HAP-1 (cell line): ENCODE results near the gene DNAJB6.

Experiments
- DNase-seq, 2 experiments: peaks; one replicate each; pipeline ENCODE4 v3.0.0-alpha.2; 2016 to 2020; ENCODE audit warnings: low spot score in 2 of 2
- H3K27me3 ChIP-seq: fragments of 250-450 bp; sonication (Bioruptor Pico); 2 replicates; pipeline ENCODE4 v1.5.1; 2020; ENCODE audit warnings: low read depth, mild to moderate bottlenecking, moderate library complexity
- H3K36me3 ChIP-seq: fragments of 250-450 bp; sonication (Bioruptor Pico); replicated peaks from 2 replicates; pipeline ENCODE4 v1.5.1; 2020; ENCODE audit warnings: mild to moderate bottlenecking
- H3K4me1 ChIP-seq: fragments of 250-450 bp; sonication (Bioruptor Pico); 2 replicates; pipeline ENCODE4 v1.5.1; 2020; ENCODE audit warnings: mild to moderate bottlenecking
- H3K4me3 ChIP-seq: fragments of 250-450 bp; sonication (Bioruptor Pico); 2 replicates; pipeline ENCODE4 v1.5.1; 2020; ENCODE audit warnings: mild to moderate bottlenecking, moderate library complexity
- H3K9me3 ChIP-seq: fragments of 250-450 bp; sonication (Bioruptor Pico); 2 replicates; pipeline ENCODE4 v1.5.1; 2020; ENCODE audit warnings: mild to moderate bottlenecking, moderate library complexity
- in situ Hi-C: fragments of 300-500 bp; cut with MboI; formaldehyde crosslinking; loops from 3 replicates; pipeline ENCODE4 v1.14.3; 2020; ENCODE audit warnings: low sequenced_read_pairs, inconsistent platforms, mixed read lengths

Gene DNAJB6

GRCh38 chr7:157460721-157461120 is 123.9 kb downstream of the DNAJB6 start:
- Histone ChIP-seq H3K36me3 (no peaks in the 10 kb centered on the region), H3K4me1 (no peaks in the 10 kb centered on the region), H3K27me3 (peaks cover 2% of the 10 kb centered on the region; the same call in 1 of the 2 replicates), H3K9me3 (no peaks in the 10 kb centered on the region), H3K4me3 (no peak overlapping the region)
- DNase-seq: no peak
- in situ Hi-C loops: no loop called here

DNA sequence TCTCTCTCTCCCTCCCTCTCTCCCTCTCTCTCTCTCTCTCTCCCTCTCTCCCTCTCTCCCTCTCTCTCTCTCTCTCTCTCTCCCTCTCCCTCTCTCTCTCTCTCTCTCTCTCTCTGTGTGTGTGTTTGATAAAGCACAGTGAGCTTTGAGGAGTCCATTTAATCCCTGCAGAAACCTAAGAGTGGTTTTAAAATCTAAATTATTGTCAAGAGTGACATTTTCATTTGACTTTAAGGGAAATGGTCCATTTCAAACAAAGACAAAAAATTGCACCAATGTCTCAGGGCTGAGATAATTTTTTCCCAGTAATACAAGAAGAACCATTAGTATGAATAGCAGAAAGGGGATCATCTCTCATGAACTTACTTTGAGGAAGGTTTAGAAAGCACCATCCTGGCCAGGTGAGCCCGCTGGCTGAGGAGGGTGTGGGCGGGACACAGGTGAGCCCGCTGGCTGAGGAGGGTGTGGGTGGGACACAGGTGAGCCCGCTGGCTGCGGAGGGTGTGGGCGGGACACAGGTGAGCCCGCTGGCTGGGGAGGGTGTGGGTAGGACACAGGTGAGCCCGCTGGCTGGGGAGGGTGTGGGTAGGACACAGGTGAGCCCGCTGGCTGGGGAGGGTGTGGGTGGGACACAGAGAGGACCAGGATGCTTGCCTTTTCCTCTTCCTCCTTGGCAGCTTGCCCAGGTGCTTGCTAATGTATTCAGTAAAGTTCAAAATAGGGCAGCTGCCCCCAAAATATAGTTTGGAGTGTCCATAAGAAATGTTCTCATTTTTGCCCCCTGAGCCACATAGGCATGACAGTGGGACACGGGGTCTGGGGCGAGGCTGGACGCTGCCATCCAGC is 125.0 kb downstream of the DNAJB6 start:
- in situ Hi-C loops: no loop called here

DNA sequence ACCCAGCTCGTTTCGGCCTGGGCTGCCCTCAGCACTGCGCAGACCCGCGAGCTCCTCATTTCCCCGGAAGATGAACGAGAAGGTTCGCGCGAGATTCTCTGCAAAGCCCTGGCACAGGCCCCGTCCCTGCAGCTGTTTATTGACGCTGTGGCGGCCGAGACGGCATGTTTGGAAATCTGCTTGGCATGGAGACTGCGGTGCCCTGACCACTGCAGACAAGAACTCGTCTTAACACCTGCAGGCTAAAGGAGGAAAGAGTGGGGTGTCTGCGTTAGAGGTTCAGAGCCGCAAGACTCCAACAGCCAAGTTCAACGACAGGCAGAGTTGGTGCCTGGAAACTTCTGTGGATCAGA is 125.6 kb downstream of the DNAJB6 start:
- in situ Hi-C loops: no loop called here
- Histone ChIP-seq H3K4me1 (no peaks in the 10 kb centered on the region), H3K27me3 (peaks cover 5% of the 10 kb centered on the region; the same call in 1 of the 2 replicates), H3K36me3 (no peaks in the 10 kb centered on the region), H3K4me3 (no peak overlapping the region), H3K9me3 (no peaks in the 10 kb centered on the region)
- no peak for DNase-seq

More for the DNA sequence above, 125.0 kb downstream of the DNAJB6 start:
- no peak for DNase-seq
- no peaks in the 10 kb centered on the region for H3K9me3 ChIP-seq
- no peaks in the 10 kb centered on the region for H3K36me3 ChIP-seq
- H3K4me1 ChIP-seq: no peaks in the 10 kb centered on the region
- no peak overlapping the region for H3K4me3 ChIP-seq
- peaks cover 5% of the 10 kb centered on the region; the same call in 1 of the 2 replicates for H3K27me3 ChIP-seq

DNA sequence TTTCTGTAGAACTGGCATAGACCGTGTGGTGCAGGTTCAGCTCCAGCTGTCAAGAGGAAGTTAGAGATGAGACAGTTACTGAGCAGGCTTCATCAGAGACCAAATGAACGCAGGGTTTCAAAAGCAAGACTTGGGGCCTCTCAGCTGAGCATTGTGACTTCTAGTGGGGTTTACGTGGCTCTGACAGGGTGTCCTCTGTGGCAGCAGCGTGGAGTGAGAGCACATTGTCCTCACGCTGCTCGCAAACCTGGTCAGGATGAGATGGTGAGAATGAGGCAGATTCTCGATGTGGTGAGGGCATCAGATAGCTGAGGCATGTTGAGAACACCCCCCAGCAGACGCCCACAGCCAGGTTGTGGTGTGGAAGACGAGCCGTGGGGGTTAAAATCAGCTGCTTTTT is 126.0 kb downstream of the DNAJB6 start:
- H3K4me3 ChIP-seq: no peak overlapping the region
- H3K36me3 ChIP-seq: no peaks in the 10 kb centered on the region
- H3K27me3 ChIP-seq: peaks cover 5% of the 10 kb centered on the region; the same call in 1 of the 2 replicates
- no peak for DNase-seq
- in situ Hi-C loops: no loop called here
- no peaks in the 10 kb centered on the region for H3K9me3 ChIP-seq
- H3K4me1 ChIP-seq: no peaks in the 10 kb centered on the region

- Histone ChIP-seq H3K36me3 (no peaks in the 10 kb centered on the region), H3K9me3 (no peaks in the 10 kb centered on the region), H3K4me1 (no peaks in the 10 kb centered on the region), H3K27me3 (peaks cover 5% of the 10 kb centered on the region; the same call in 1 of the 2 replicates), H3K4me3 (no peak overlapping the region)
- no peak for DNase-seq
- in situ Hi-C loops: no loop called here
Measured at GRCh38 chr7:157463245-157463644, 126.4 kb downstream of the DNAJB6 start.

- no peaks in the 10 kb centered on the region for H3K9me3 ChIP-seq
- H3K4me1 ChIP-seq: no peaks in the 10 kb centered on the region
- no peak for DNase-seq
- no peaks in the 10 kb centered on the region for H3K36me3 ChIP-seq
- H3K4me3 ChIP-seq: no peak overlapping the region
- peaks cover 5% of the 10 kb centered on the region; the same call in 1 of the 2 replicates for H3K27me3 ChIP-seq
- in situ Hi-C loops: no loop called here
Measured at GRCh38 chr7:157464111-157464970, 127.5 kb downstream of the DNAJB6 start.

GRCh38 chr7:157464971-157465886 is 128.4 kb downstream of the DNAJB6 start:
- DNase-seq: no peak
- no peak overlapping the region for H3K4me3 ChIP-seq
- H3K4me1 ChIP-seq: no peaks in the 10 kb centered on the region
- H3K9me3 ChIP-seq: no peaks in the 10 kb centered on the region
- H3K27me3 ChIP-seq: peaks cover 5% of the 10 kb centered on the region; the same call in 1 of the 2 replicates
- H3K36me3 ChIP-seq: no peaks in the 10 kb centered on the region
- in situ Hi-C loops: no loop called here

DNA sequence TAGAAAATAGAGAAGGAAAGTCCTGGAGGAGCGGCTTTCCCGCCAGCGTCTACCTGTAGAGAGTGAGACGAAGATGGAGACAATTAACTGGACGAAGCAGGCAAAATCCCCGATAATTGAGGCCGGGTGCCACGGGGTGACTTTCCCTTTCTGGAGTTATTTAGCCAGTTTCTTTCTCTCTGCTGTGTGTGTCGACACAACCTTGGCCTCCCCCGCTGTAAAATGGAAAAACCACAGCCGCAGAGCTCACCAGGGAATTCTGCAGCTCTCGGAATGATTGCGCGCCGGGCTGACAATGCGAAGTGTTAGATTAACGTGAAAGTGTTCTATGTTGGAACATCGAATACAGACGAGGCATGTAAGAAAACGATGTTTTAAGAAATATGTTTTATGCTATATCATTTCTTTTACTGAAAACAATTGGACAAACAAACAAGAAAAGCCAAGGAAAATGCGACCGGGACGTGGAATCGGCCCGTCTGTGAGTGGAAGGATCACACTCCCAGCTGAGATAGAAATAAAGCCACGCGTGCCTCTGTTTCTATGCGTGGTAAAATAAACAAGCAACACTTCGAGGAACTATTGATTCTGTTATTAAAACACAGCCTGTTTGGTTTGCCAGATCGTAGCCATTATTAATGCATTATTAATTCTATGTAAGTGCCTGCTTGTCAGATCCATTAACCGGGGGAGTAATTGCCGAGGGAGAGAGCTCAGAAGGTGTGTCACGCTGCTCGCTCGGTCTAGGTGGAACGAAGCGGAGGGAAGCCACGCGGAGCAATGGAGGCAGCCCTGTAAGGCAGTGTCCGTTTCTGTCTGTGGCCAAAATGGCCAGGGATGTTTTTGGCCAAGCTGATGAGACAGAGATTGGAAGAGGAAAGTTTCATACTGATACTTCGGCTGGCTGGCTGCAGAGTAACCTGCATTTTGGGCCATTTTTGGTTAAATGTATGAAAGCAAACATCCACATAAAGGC is 129.4 kb downstream of the DNAJB6 start:
- Histone ChIP-seq H3K4me1 (no peaks in the 10 kb centered on the region), H3K9me3 (no peaks in the 10 kb centered on the region), H3K27me3 (peaks cover 5% of the 10 kb centered on the region; the same call in 1 of the 2 replicates), H3K4me3 (no peak overlapping the region), H3K36me3 (no peaks in the 10 kb centered on the region)
- in situ Hi-C loops: no loop called here
- DNase-seq: no peak

- Histone ChIP-seq H3K4me1 (no peaks in the 10 kb centered on the region), H3K27me3 (peaks cover 5% of the 10 kb centered on the region; the same call in 1 of the 2 replicates), H3K36me3 (no peaks in the 10 kb centered on the region), H3K4me3 (no peak overlapping the region), H3K9me3 (no peaks in the 10 kb centered on the region)
- DNase-seq: no peak
- in situ Hi-C loops: no loop called here
Measured at GRCh38 chr7:157466867-157467261, 130.1 kb downstream of the DNAJB6 start.
